RWPE1 (cell line): Measurements from ENCODE around the gene C1S.

Source experiments
- CTCF ChIA-PET: fragments of 350-600 bp; sonication (Branson Sonifier 250); formaldehyde crosslinking; extraction: SDS; loops from one replicate; lab custom pipeline; 2021; lab: Yijun Ruan, JAX
- POLR2A ChIA-PET: fragments of 400-600 bp; formaldehyde crosslinking; extraction: SDS; loops from one replicate; lab custom pipeline; 2020; ENCODE audit warnings: antibody characterized with exemption; ENCODE audit not compliant: low non-redundant PET; lab: Yijun Ruan, JAX
- DNase-seq: peaks from one replicate; pipeline ENCODE4 v3.0.0; 2012; ENCODE audit warnings: low spot score
- H3K27ac ChIP-seq: fragments of 450-650 bp; 2 replicates; pipeline ENCODE4 v1.5.1; 2017
- CTCF ChIP-seq: fragments of 450-650 bp; conservative IDR thresholded peaks from 2 replicates; pipeline ENCODE4 v1.5.1; 2017; ENCODE audit warnings: low read depth, mild to moderate bottlenecking

C1S gene

GRCh38 chr12:7072035-7072434, 11.5 kb downstream of the C1S start:
- TF ChIP-seq CTCF, result no peak
- DNase-seq, result no peak
- POLR2A ChIA-PET, result no interaction called here
- CTCF ChIA-PET, result no interaction called here
- H3K27ac ChIP-seq, result no peak overlapping the region

- no peak for TF ChIP-seq CTCF
- ChIA-PET POLR2A (no interaction called here), CTCF (no interaction called here)
- no peak for DNase-seq
- H3K27ac ChIP-seq, result no peak overlapping the region
These were observed 12.0 kb downstream of the C1S start for GRCh38 chr12:7072554-7072953.

- H3K27ac ChIP-seq, result no peak overlapping the region
- no peak for TF ChIP-seq CTCF
- no peak for DNase-seq
- ChIA-PET CTCF (interaction anchor here (0.6 kb wide), 1 partner anchor 47 kb away, joined by 6 read pairs; no protein-coding TSS in a partner anchor), POLR2A (interaction anchor here (0.7 kb wide), 1 partner anchor 83 kb away, joined by 4 read pairs; no protein-coding TSS in a partner anchor)
These were observed 13.4 kb downstream of the C1S start for GRCh38 chr12:7073946-7074345.

- CTCF ChIA-PET, result interaction anchor here (0.7 kb wide), 1 partner anchor 71 kb away, joined by 4 read pairs; no protein-coding TSS in a partner anchor
- no peak for DNase-seq
- POLR2A ChIA-PET, result no interaction called here
- TF ChIP-seq CTCF, result no peak
- H3K27ac ChIP-seq, result no peak overlapping the region
These were observed 15.0 kb downstream of the C1S start for GRCh38 chr12:7075518-7075917.

GRCh38 chr12:7075939-7076338, 15.4 kb downstream of the C1S start:
- CTCF ChIA-PET, result no interaction called here
- no peak for DNase-seq
- TF ChIP-seq CTCF, result no peak
- POLR2A ChIA-PET, result no interaction called here
- H3K27ac ChIP-seq, result no peak overlapping the region

DNA sequence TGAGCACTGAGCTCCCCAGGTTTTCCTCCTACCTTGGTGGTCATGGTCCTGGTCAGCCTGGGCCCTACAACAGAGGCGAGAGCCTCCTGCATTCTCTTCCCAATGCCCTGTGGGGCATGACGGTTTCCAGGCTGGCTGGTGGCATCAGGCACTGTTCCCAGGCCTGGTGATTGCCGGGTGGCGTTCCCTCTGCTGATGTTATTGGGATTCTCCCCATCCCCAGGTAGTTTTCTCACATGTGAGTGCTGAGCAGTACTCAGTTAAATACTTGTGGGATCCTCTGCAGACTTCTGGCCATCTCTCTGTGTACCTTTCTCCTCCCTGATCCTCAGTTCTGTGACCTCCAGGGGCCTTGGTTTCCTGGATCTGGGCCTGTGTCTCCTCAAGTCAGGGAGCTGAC, 16.0 kb downstream of the C1S start:
- DNase-seq, result no peak
- CTCF ChIA-PET, result interaction anchor here (0.6 kb wide), 1 partner anchor 65 kb away, joined by 4 read pairs; no protein-coding TSS in a partner anchor
- POLR2A ChIA-PET, result no interaction called here
- H3K27ac ChIP-seq, result no peak overlapping the region; the same call in 1 of the 2 replicates
- TF ChIP-seq CTCF, result no peak
